Stimulated activated CD4-positive, alpha-beta T cell treated with anti-CD3 and anti-CD28 coated beads, Interleukin-2, amount 100 ng/mL, for 48 hours (primary cell): Measurements from ENCODE around the gene BCAS3.

Experiments used
- DNase-seq, 2 donors: peaks; one replicate each; pipeline ENCODE4 v3.0.0-alpha.2; 2020

Gene BCAS3

GRCh38 chr17:61309362-61310256, 632.0 kb downstream of the BCAS3 start:
- no peak for DNase-seq

- DNase-seq, result no peak
Observed at GRCh38 chr17:61310590-61310989, 632.9 kb downstream of the BCAS3 start.

- no peak for DNase-seq
Observed at GRCh38 chr17:61312406-61313295, 635.0 kb downstream of the BCAS3 start.

GRCh38 chr17:61313461-61314326, 636.0 kb downstream of the BCAS3 start:
- no peak for DNase-seq

- DNase-seq, result no peak
Observed at GRCh38 chr17:61314368-61315078, 636.9 kb downstream of the BCAS3 start.

GRCh38 chr17:61316633-61317032, 639.0 kb downstream of the BCAS3 start:
- no peak for DNase-seq

- DNase-seq, result no peak
Observed at GRCh38 chr17:61317779-61318178, 640.1 kb downstream of the BCAS3 start.

- DNase-seq, result no peak
Observed at GRCh38 chr17:61318684-61319098, 641.0 kb downstream of the BCAS3 start.

GRCh38 chr17:61321344-61321743, 643.7 kb downstream of the BCAS3 start:
- DNase-seq, result no peak

- no peak for DNase-seq
Observed at GRCh38 chr17:61322325-61323002, 644.8 kb downstream of the BCAS3 start.

GRCh38 chr17:61323003-61323908, 645.6 kb downstream of the BCAS3 start:
- DNase-seq, result no peak

- DNase-seq, result no peak
Observed at GRCh38 chr17:61323909-61324868, 646.5 kb downstream of the BCAS3 start.

- DNase-seq, result no peak
Observed at GRCh38 chr17:61324950-61325349, 647.3 kb downstream of the BCAS3 start.

- DNase-seq, result no peak
Observed at GRCh38 chr17:61325382-61326073, 647.9 kb downstream of the BCAS3 start.

- DNase-seq, result no peak
Observed at GRCh38 chr17:61326330-61326729, 648.7 kb downstream of the BCAS3 start.

GRCh38 chr17:61328351-61328750, 650.7 kb downstream of the BCAS3 start:
- no peak for DNase-seq

GRCh38 chr17:61330174-61331150, 652.8 kb downstream of the BCAS3 start:
- DNase-seq, result no peak
